Measurements from ENCODE around the gene SV2B. TPM values are rescaled to one million over a fixed set of nuclear protein-coding genes. Genes with fewer than 3 reads are reported as not detected.

Gene SV2B
- total RNA-seq, 1 experiment from 2014 or later = not detected

DNA sequence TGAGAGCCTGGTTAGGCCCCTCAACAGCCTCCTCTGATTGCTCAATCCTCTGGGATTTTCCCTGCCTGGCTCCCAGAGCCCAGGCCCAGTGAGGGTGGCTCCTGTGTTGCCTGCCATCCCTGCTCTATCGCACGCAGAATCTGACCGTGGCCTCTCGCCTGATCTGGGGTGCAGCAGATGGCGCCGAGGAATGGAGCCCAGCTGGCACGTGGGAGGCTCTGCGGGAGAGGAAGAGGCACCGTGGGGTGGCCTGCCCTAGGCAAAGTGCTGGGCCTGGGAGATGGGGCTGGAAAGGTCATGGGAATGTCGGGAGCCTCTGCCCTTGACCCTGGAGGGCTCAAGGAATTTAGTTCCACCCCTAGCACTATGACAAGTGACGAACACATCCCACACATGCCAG, 10.3 kb downstream of the SV2B start:
- TF ChIP-seq CTCF (conservative IDR thresholded peaks at IDR 0.05) (no peak), EZH2 (IDR thresholded peaks at IDR 0.05; ENCODE audit: low read depth) (no peak)
- DNase-seq = no peak
- Histone ChIP-seq H3K9me2 (ENCODE audit: insufficient read depth) (no peaks in the 10 kb centered on the region), H4K20me1 (ENCODE audit: insufficient read depth) (no peaks in the 10 kb centered on the region), H3K4me2 (no peak overlapping the region), H3F3A (ENCODE audit: insufficient read depth, low read depth) (no peaks in the 10 kb centered on the region), H3K9me3 (ENCODE audit: insufficient read depth, low read depth) (no peaks in the 10 kb centered on the region), H2AFZ (no peak overlapping the region), H3K4me1 (replicated peaks; ENCODE audit: insufficient read depth) (no peaks in the 10 kb centered on the region), H3K36me3 (ENCODE audit: low read depth) (no peaks in the 10 kb centered on the region), H3K4me3 (no peak overlapping the region), H3K27me3 (ENCODE audit: insufficient read depth, low read depth) (peaks cover 92% of the 10 kb centered on the region), H3K27ac (no peak overlapping the region), H3K79me2 (ENCODE audit: low read depth) (no peaks in the 10 kb centered on the region)
- intact Hi-C loops (cut with micrococcal nuclease; ENCODE audit: unreplicated experiment) = no loop called here
- ChIA-PET POLR2A (ENCODE audit: unreplicated experiment) (no interaction called here), CTCF (no interaction called here)
- no TSS peak for BruUV-seq (replicated peaks)

DNA sequence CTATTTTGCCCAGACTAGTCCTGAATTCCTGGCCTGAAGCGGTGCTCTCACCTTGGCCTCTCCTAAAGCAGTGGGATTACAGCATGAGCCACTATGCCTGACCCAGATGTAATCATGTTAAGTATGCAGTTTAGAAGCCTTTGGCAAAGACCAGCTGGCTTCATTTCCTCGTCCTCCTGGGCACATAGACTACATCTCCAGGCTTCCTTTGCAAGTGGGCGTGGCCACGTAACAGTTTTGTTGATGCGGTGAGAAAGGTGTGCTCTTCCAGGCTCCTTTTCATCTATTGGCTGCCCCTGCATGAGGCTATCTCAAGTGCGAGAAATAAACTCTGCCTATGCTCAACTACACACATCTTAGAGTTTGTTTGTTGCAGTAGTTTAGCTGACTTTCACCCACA, 13.0 kb downstream of the SV2B start:
- H3K4me1 ChIP-seq (replicated peaks; ENCODE audit: insufficient read depth) = no peaks in the 10 kb centered on the region
- DNase-seq = no peak
- no peak overlapping the region for H3K4me2 ChIP-seq
- no peaks in the 10 kb centered on the region for H3F3A ChIP-seq (ENCODE audit: insufficient read depth, low read depth)
- H3K27ac ChIP-seq = no peak overlapping the region
- no peak overlapping the region for H3K4me3 ChIP-seq
- H3K79me2 ChIP-seq (ENCODE audit: low read depth) = no peaks in the 10 kb centered on the region
- ChIA-PET CTCF (no interaction called here), POLR2A (ENCODE audit: unreplicated experiment) (no interaction called here)
- intact Hi-C loops (cut with micrococcal nuclease; ENCODE audit: unreplicated experiment) = no loop called here
- TF ChIP-seq EZH2 (IDR thresholded peaks at IDR 0.05; ENCODE audit: low read depth) (no peak), CTCF (conservative IDR thresholded peaks at IDR 0.05) (no peak)
- no peak overlapping the region for H2AFZ ChIP-seq
- no peaks in the 10 kb centered on the region for H3K9me3 ChIP-seq (ENCODE audit: insufficient read depth, low read depth)
- H3K9me2 ChIP-seq (ENCODE audit: insufficient read depth) = no peaks in the 10 kb centered on the region
- no TSS peak for BruUV-seq (replicated peaks)
- H4K20me1 ChIP-seq (ENCODE audit: insufficient read depth) = no peaks in the 10 kb centered on the region
- H3K27me3 ChIP-seq (ENCODE audit: insufficient read depth, low read depth) = peaks cover 90% of the 10 kb centered on the region
- H3K36me3 ChIP-seq (ENCODE audit: low read depth) = no peaks in the 10 kb centered on the region

DNA sequence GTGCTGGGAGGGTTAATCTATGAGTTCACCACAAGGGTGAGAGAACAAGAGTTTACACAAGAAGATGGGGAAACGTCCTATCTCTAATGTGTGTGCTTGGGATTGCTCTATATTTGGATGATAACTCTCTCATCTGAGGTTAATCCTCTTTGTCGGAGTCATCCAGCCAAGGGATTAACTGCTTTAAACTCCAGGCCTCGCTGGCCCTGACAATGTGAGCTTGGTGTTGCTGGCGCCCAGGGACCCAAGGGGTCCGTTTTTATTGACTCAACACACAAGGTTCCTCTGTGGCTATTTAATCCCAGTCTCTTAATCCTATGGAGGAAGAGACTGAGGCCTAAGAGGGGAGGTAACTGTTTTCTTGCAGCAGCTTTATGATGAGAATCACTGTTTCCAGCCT, 14.2 kb downstream of the SV2B start:
- H4K20me1 ChIP-seq (ENCODE audit: insufficient read depth) = no peaks in the 10 kb centered on the region
- H3K9me2 ChIP-seq (ENCODE audit: insufficient read depth) = no peaks in the 10 kb centered on the region
- no peaks in the 10 kb centered on the region for H3F3A ChIP-seq (ENCODE audit: insufficient read depth, low read depth)
- DNase-seq = no peak
- BruUV-seq (replicated peaks) = no TSS peak
- TF ChIP-seq CTCF (conservative IDR thresholded peaks at IDR 0.05) (no peak), EZH2 (IDR thresholded peaks at IDR 0.05; ENCODE audit: low read depth) (no peak)
- no peaks in the 10 kb centered on the region for H3K79me2 ChIP-seq (ENCODE audit: low read depth)
- no peak overlapping the region for H3K4me3 ChIP-seq
- intact Hi-C loops (cut with micrococcal nuclease; ENCODE audit: unreplicated experiment) = no loop called here
- no peaks in the 10 kb centered on the region for H3K4me1 ChIP-seq (replicated peaks; ENCODE audit: insufficient read depth)
- H3K27me3 ChIP-seq (ENCODE audit: insufficient read depth, low read depth) = peaks cover 90% of the 10 kb centered on the region
- POLR2A ChIA-PET (ENCODE audit: unreplicated experiment) = no interaction called here
- H3K9me3 ChIP-seq (ENCODE audit: insufficient read depth, low read depth) = no peaks in the 10 kb centered on the region
- H3K27ac ChIP-seq = no peak overlapping the region
- no peak overlapping the region for H3K4me2 ChIP-seq
- H3K36me3 ChIP-seq (ENCODE audit: low read depth) = no peaks in the 10 kb centered on the region
- CTCF ChIA-PET = no interaction called here
- no peak overlapping the region for H2AFZ ChIP-seq
